Vagina (tissue), 2 donors: ENCODE results near the gene ZNF672. TPM values are rescaled to one million over a fixed set of nuclear protein-coding genes. Genes with fewer than 3 reads are reported as not detected.

Source experiments
- DNase-seq, 2 donors: peaks; one replicate each; pipeline ENCODE4 v3.0.0-alpha.2; 2017; ENCODE audit errors: extremely low spot score in 2 of 2
- H3K27ac ChIP-seq: fragments of 200-600 bp; sonication (generic); one replicate; pipeline ENCODE4 v1.5.1; 2019
- H3K27me3 ChIP-seq: fragments of 200-600 bp; sonication (generic); one replicate; pipeline ENCODE4 v1.5.1; 2019
- H3K36me3 ChIP-seq, 2 donors: fragments of 200-600 bp; sonication (generic); one replicate each; pipeline ENCODE4 v1.5.1; 2017 to 2019
- H3K4me1 ChIP-seq: fragments of 200-600 bp; sonication (generic); one replicate; pipeline ENCODE4 v1.5.1; 2019
- H3K4me3 ChIP-seq, 2 donors: fragments of 200-600 bp; sonication (generic); 1 replicate in 1 of 2; 2 replicates in 1 of 2; pipeline ENCODE4 v1.5.1; 2016 to 2019
- H3K9me3 ChIP-seq: fragments of 200-600 bp; sonication (generic); one replicate; pipeline ENCODE4 v1.5.1; 2019
- CTCF ChIP-seq, 3 experiments: fragments of 450-650 bp in 2 of 3; fragments of 200-600 bp in 1 of 3; sonication (generic) in 1 of 3; IDR thresholded peaks; one replicate each; pipeline ENCODE4 v1.5.1; 2017 to 2019; ENCODE audit warnings: antibody characterized with exemption in 3 of 3, mild to moderate bottlenecking in 2 of 3, moderate library complexity in 2 of 3
- POLR2A ChIP-seq, 2 donors: fragments of 450-650 bp; IDR thresholded peaks; one replicate each; pipeline ENCODE4 v1.6.1; 2017; ENCODE audit warnings: antibody characterized with exemption in 2 of 2, mild to moderate bottlenecking in 2 of 2, moderate library complexity in 2 of 2
- POLR2AphosphoS5 ChIP-seq, 2 donors: sonication (generic); formaldehyde crosslinking; IDR thresholded peaks; one replicate each; pipeline ENCODE4 v1.9.0; 2017; ENCODE audit warnings: antibody characterized with exemption in 2 of 2, mild to moderate bottlenecking in 2 of 2, low read depth in 1 of 2; ENCODE audit not compliant: insufficient read depth in 1 of 2
- intact Hi-C: fragments of 100-400 bp; cut with DNase I; formaldehyde crosslinking; loops from one replicate; pipeline ENCODE4 v1.15.1; 2023
- total RNA-seq: library from RNA; depleted of rRNA; stranded (reverse); fragments of >200 nt; gene quantifications from one replicate; pipeline ENCODE4 v1.2.3, GENCODE V29; 2016

Gene ZNF672
- total RNA-seq, 1 donor from 2014 or later: 44.9 TPM

GRCh38 chr1:248804771-248805681, 33.0 kb upstream of the ZNF672 start:
- intact Hi-C loops: no loop called here
- TF ChIP-seq CTCF (IDR thresholded peaks at IDR 0.05) (no peak), POLR2AphosphoS5 (IDR thresholded peaks at IDR 0.05; ENCODE audit: insufficient read depth in 1 of 2, low read depth in 1 of 2) (no peak), POLR2A (IDR thresholded peaks at IDR 0.05) (no peak)
- peak in 1 of 2 donors; percentile 83 for DNase-seq
- H3K27me3 ChIP-seq: no peaks in the 10 kb centered on the region
- H3K4me3 ChIP-seq: no peak overlapping the region
- no peaks in the 10 kb centered on the region for H3K9me3 ChIP-seq
- peaks cover 1% of the 10 kb centered on the region for H3K4me1 ChIP-seq
- no peaks in the 10 kb centered on the region for H3K36me3 ChIP-seq
- H3K27ac ChIP-seq: no peak overlapping the region

GRCh38 chr1:248805876-248806275, 32.1 kb upstream of the ZNF672 start:
- Histone ChIP-seq H3K4me3 (no peak overlapping the region), H3K9me3 (no peaks in the 10 kb centered on the region), H3K36me3 (no peaks in the 10 kb centered on the region), H3K4me1 (peaks cover 10% of the 10 kb centered on the region), H3K27ac (no peak overlapping the region), H3K27me3 (no peaks in the 10 kb centered on the region)
- DNase-seq: peak in 1 of 2 donors; percentile 70
- intact Hi-C loops: no loop called here
- TF ChIP-seq POLR2A (IDR thresholded peaks at IDR 0.05) (no peak), POLR2AphosphoS5 (IDR thresholded peaks at IDR 0.05; ENCODE audit: insufficient read depth in 1 of 2, low read depth in 1 of 2) (no peak), CTCF (IDR thresholded peaks at IDR 0.05) (no peak)

GRCh38 chr1:248807067-248807737, 30.8 kb upstream of the ZNF672 start:
- intact Hi-C loops: no loop called here
- no peak for DNase-seq

GRCh38 chr1:248808876-248809275, 29.1 kb upstream of the ZNF672 start:
- peak in 1 of 2 donors; percentile 70 for DNase-seq
- no peak overlapping the region for H3K4me3 ChIP-seq
- no peak for TF ChIP-seq CTCF (IDR thresholded peaks at IDR 0.05)
- no peak for TF ChIP-seq POLR2AphosphoS5 (IDR thresholded peaks at IDR 0.05; ENCODE audit: insufficient read depth in 1 of 2, low read depth in 1 of 2)
- no peak for TF ChIP-seq POLR2A (IDR thresholded peaks at IDR 0.05)
- H3K36me3 ChIP-seq: peaks cover 0 to 16% of the 10 kb centered on the region in 2 donors
- no peak overlapping the region for H3K27ac ChIP-seq
- peaks cover 18% of the 10 kb centered on the region for H3K4me1 ChIP-seq
- no peaks in the 10 kb centered on the region for H3K27me3 ChIP-seq
- no peaks in the 10 kb centered on the region for H3K9me3 ChIP-seq
- intact Hi-C loops: no loop called here

More at GRCh38 chr1:248807067-248807737, 30.8 kb upstream of the ZNF672 start:
- H3K36me3 ChIP-seq: no peaks in the 10 kb centered on the region
- H3K4me1 ChIP-seq: peaks cover 18% of the 10 kb centered on the region
- H3K4me3 ChIP-seq: no peak overlapping the region
- no peaks in the 10 kb centered on the region for H3K27me3 ChIP-seq
- H3K27ac ChIP-seq: no peak overlapping the region
- TF ChIP-seq CTCF (IDR thresholded peaks at IDR 0.05): peak; percentile 41 to 64 (median 51)
- no peak for TF ChIP-seq POLR2AphosphoS5 (IDR thresholded peaks at IDR 0.05; ENCODE audit: insufficient read depth in 1 of 2, low read depth in 1 of 2)
- TF ChIP-seq POLR2A (IDR thresholded peaks at IDR 0.05): no peak
- H3K9me3 ChIP-seq: no peaks in the 10 kb centered on the region
